ENCODE measurements around the gene KCNN4.
"Not testable (repeated sequence)": the region's sequence is repeated elsewhere in the genome, so short reads cannot be mapped to it uniquely, and the experiment has no call there.

KCNN4 gene

DNA sequence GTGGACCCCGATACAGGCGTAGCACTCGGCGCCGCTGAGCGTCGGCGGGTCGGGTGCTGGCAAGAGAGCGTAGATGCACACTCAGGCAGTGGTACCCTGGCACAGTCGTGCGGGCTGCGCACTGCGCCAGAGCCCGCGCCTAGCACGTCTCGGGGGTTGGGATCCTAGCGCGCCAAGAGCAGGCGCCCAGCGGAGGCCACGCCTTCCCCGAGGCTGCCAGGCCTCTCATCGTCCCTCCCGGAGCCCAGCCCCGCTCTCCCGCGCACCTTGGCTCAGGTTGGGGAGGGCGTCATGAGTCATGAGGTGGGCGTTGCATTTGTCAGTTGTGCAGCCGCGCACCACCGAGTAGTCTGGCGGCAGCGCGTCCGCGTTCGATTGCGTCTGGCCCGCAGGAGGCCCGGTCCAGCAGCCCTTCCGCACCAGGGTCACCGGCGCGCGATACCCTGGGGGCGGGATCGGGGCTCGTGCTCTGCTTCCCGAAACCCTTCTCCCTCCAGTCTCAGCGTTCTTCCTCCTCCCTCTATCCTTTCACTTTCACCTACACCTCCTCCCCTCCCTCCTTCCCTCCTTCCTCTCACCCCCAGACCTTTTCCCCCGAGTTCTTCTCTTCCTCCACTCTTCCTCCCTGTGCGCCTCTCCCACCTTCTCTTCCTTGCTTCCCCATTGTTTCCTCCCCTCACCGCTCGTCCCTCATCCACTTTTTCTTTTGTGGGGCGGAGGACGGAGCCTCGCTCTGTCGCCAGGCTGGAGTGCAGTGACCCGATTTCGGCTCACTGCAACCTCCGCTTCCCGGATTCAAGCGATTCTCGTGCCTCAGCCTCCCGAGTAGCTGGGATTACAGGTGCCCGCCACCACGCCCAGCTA, 18.0 kb upstream of the KCNN4 start:
- DNase-seq = no peak

GRCh38 chr19:43798026-43798545, 17.3 kb upstream of the KCNN4 start:
- no peak for DNase-seq

DNA sequence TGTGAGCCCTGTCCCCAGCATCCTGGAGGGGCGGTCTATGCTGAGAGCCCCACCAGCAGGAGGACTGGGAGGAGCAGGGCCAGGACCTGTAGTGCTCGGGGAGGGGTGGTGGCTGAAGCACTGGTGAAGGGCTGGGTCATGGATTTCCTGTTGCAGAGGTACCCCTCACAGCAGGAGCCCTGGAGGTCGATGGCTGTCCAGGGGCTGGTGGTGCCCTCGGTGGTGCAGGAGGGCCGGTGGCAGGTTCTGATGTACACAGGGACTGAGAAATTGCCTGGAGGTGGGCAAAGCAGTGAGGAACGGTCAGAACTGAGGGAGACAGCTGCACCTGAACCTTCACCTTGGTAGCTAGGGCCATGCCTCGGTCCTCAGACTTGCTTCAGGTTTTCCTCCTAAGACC, 16.8 kb upstream of the KCNN4 start:
- no peak for DNase-seq

DNA sequence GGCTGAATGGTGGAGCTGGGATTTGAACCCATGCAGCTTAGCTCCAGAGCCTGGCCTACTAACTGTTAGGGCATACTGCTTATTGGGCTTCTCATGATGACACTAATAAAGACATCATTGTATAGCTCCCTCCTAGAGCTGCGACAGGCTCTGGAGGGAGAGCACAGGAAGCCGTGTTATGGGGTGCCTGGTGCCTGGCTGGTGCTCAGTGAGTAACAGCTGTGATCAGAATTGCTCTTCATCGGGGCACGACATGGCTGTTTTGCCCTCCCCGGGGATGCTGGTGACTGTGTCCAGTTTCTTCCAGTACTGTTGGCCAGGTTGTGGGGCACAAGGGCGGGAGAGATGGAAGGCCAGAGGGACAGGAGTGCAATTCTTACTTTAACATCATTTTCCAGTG, 16.3 kb upstream of the KCNN4 start:
- DNase-seq = no peak

DNA sequence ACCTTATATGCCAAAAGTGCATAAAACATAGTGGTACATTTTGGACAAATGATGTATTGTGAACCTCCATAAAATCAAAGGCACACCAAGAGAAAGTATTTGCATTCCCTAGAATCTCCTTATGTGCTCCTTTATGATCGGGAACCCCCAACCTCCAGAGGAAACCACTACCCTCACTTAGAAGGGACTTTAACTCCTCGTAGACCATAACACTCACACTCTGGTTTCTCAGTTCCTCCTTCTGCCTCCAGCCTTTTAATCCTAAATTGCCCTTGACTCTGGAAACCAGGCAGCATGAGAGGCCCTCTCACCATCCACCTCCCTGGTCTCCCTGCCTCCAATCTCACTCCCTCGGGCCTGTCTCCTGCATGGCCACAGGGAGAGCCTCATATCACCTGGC, 9.8 kb upstream of the KCNN4 start:
- no peak for DNase-seq

- peak; percentile 44 for DNase-seq
These were observed 8.3 kb upstream of the KCNN4 start for GRCh38 chr19:43789029-43789428.

DNA sequence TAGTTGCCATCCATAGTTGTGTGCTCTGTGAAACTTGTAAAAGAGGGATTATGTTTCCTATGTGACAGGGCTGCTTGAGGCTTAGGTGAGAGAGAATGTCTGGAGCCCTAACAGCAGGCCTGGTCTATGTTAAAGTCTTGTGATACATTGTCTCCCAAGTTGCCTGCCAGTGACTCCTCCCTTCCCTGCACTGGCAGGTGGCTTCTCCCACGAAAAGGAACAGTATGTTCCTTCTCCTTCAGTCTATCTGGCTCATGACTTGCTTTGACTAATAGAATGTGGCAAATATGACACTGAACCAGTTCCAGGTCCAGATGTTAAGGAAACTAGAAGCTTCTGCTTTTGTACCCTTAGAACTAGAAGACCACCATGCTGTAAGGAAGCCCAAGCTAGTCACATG, 5.9 kb upstream of the KCNN4 start:
- no peak for DNase-seq

DNA sequence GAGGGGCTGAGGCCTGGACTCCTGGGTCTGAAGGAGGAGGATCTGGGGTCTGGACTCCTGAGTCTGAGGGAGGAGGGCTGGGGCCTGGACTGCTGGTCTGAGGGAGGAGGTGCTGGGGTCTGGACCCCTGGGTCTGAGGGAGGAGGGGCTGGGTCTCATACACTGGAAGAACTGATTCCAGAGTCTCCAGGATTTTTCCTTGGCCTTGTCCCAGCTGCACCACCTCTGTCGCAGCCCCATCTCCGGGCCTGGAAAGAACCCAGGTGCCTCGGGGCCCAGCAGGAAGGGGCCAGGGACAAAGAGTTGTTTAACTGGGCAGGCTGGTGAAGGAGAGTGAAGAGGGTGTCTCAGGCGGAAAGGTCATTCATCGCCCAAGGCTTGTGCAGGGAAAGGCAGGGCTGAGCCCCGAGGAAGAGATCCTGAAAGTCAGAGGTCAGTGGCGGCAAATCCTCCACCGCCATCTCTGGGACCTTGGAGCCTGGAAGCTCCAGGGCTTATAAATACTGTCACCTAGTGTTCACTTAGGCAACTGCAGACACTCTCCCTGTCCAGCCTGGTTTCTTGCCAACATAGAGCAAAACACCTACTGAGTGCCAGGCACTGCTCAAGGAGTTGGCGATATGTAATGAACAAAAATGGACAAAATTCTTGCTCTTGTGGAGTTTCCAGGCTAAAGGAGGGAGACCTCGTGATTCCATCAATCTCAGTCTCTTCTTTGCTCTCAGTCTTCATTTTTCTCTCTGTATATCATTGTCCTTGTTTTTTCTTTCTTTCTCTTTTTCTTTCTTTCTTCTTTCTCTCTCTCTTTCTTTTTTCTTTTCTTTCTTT, 4.4 kb upstream of the KCNN4 start:
- peak; percentile 72 for DNase-seq

- DNase-seq = peak; percentile 88
These were observed 3.6 kb upstream of the KCNN4 start for GRCh38 chr19:43784241-43784980.

DNA sequence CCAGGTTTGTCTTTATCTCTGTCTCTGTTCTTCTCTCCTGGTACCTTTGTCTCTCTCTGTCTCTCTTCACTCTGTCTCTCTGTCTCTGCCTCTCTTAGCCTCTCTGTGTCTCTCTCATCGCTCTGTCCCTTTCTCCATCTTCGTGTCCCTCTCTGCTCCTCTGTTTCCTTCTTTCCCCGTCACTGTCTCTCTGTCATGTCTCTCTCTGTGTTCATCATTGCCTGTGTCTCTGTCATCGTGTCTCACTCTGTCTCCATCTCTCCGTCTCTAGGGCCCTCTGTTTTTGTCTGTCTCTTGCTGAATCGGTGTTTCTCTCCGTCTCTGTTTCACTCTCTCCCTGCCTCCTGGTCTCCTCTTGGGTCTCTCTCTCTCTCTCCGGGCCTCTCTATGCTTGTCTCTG, 2.9 kb upstream of the KCNN4 start:
- DNase-seq = no peak

GRCh38 chr19:43782689-43783231, 2.0 kb upstream of the KCNN4 start:
- DNase-seq = no peak

GRCh38 chr19:43782311-43782660, 1.5 kb upstream of the KCNN4 start:
- no peak for DNase-seq

DNA sequence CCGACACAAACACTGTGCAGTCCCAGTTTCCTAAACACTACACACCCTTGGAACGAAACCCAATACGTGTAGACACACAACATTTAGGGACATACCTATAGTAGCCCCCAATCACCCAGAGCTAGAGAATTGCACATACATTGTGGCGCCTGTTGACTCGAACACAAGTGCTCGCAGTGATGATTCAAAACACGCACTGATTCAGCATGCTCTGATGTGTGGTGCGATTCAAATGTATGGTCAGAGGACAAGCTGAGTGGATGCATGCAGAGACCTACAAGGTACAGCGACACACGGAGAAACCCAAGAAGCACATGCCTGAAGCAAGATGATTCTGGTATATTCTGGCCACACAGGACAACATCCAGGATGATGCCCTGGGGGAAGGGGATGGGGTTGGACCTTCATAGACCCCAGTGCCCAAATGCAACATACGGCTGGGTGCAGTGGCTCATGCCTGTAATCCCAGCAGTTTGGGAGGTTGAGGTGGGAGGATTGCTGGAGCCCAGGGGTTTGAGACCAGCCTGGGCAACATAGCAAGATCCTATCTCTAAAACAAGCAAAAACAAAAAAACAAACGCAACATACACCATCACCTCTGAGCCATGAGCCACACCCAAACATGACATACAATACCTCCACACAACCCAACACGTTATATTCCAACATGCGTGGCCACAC, 997 bp upstream of the KCNN4 start:
- DNase-seq = no peak

DNA sequence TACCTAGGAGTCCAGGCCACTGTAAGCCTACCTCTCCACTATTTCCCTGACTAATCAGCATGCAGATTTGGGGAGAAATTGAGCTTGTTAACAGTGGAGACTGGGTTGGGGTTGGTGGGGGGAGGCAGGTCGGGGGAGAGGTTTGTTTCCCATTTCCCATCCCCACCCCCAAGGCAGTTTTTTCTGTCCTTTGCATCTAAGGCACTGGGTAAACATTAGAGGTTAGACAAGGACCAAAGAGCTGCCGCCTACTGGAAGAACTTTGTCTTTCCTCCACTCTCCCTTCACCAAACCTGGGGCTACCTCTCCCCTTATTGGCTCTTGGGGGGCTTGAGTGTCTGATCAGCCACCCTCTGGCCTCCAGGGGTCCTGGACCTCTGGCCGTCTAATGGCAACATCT, 953 bp downstream of the KCNN4 start:
- DNase-seq = no peak

DNA sequence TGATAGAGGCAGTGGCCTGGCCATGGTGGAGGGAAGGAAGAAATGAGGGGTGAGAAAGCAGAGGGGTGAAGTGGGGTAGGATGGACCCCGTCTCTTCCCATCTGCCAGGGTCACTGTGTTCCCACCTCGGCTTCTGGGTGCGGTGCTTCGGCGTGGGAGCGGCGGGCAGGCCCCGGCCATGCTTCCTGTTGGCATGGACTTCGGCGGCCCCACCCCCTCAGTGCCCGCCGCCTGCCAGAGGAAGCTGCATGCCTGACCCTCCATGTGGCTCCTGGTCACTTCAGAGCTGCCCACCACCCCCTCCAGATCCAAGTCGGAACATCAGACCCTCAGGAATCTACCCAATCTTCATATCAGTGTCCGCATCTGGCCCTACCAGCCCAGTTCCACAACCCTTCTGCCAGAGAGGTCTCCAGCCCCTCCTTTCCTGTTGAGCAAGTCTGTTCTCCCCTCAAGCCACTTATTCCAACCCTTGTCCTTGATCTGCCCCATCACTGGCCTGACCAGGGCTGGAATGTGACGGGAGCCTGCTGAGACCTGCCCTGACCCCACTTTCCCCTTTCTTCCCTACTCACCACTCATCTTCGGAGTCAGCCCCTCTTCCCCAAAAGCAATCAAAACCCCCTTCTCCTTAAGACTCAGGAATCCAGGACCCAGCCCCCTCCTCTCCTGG, 1.5 kb downstream of the KCNN4 start:
- DNase-seq = no peak

DNA sequence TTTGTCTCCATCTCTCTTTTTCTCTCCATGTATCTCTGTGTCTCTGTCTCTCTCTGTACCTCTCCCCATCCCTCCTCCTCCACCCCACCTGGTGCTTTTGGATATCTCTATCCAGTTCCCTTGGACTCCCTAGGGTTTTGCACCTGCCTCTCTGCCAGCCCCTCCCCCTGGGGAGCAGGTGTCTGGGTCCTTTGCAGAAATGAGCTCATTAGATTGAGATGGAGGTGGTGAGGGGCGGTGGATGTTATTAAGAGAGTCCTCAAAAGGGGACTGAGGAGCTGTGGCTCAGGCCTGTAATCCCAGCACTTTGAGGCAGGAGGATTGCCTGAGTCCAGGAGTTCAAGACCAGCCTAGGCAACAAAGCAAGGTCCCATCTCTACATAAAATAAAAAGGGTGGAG, 2.1 kb downstream of the KCNN4 start:
- no peak for DNase-seq

DNA sequence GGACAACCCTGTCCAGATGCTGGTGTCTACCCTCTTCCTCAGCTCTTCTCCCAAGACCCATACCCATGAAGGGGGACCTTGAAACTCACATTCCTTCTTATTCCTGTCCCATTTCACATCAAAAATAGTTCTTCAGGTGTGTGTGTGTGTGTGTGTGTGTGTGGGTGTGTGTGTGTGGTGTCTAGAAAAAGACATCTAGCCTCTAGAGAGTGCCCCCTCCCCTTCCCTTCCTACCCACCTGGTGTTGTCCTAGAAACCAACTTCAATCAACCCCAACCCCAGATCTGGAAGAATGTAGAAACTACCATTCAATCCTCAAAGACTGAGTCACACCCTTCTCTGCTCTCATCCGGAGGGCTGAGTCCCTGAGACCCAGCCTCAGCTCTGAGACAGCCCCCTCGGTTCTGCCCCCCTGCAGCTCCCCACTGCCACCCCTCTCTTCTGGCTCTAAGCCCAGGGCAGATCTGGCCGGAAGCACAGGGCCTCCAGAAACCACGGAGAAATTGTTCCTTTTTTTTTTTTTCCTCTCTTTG, 3.5 kb downstream of the KCNN4 start:
- DNase-seq = peak; percentile 81

DNA sequence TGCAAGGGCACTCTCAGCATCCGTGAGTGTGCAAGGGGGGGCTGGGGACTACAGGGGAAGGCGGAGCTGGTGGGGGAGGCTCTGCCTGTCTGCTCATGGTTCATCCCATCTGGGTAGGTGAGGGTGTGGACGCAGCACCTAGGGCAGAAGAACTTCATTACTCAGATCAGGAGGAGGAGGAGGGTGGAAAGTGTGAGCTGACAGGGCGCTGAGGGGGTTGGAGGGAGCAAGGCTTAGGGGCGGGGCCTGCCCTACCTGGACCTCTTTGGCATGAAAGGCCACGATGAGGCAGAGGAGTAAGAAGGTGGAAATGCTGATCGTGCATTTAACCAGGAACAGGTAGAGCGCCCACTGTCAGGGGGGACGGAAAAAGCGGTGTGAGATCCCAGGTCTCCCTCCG, 4.5 kb downstream of the KCNN4 start:
- no peak for DNase-seq

DNA sequence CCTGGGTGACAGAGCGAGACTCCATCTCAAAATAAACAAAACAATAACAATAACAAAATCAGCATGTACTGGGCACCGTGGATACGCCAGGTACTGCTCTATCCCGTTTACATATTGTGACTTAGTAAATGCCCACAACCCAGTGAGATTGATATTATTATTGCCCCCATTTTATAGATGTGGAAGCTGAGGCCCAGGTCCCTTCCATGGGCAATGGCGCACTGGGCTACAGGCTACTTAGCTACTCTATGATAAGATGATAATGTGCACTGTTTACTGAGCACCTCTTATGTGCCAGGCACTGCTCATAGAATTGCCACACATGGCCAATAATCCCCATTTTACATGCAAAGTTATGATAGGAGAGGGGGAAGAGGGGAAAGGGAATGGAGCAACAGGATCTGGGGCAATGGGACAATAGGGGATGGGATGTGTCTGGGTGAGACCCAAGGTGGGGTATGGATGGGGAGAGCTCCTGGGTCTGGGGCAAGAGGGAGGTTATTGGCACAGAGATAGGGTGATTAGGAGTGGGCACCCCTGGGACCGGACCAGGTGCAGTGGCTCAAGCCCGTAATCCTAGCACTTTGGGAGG, 5.4 kb downstream of the KCNN4 start:
- no peak for DNase-seq

GRCh38 chr19:43774940-43775258, 5.9 kb downstream of the KCNN4 start:
- DNase-seq = not testable (repeated sequence)
